Stimulated activated CD8-positive, alpha-beta memory T cell treated with anti-CD3 and anti-CD28 coated beads, Interleukin-4, amount 100 ng/mL, for 4 hours (primary cell): ENCODE measurements around the gene METTL25B.

Source experiments
- DNase-seq, 2 donors: peaks; one replicate each; pipeline ENCODE4 v3.0.0-alpha.2; 2020; ENCODE audit warnings: low read depth in 2 of 2, low spot score in 1 of 2

Gene METTL25B

DNA sequence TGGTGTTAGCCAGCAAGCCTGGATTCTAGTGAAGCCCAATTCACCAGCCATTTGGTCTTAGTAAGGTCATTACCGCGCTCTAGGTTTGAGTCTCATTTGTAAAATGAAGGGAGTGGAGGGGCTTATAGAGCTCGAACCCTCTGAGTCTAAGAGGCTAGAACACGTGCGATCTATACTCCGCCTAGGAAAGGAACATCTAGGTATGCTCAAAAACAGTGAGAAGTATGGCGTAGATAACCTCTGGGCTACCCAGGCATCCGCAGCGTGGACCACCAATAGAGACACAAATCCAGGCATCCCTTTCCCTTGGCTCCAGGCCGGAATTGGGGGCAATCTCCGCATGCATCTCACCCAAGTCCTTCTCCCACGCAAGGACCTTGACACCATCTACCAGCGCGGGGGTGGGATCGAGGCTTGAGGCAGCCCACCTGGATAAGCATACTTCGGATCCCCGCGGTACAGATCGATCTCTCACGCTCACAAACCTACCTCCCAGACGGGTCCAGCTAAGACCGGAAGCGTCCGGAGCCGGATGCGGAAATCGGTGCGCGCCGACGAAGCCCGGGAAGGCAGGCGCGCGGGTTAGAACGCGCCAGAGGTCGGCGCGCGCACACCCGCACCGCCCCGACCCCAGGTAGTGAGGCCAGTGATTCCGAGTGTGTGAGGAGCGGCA, at the start of gene METTL25B:
METTL25B (plus strand) TSS at position 544 of the 673 bp plus-strand sequence. CDS start 636 bp downstream, outside the sequence.
- peak in 1 of 2 donors; percentile 39 for DNase-seq

DNA sequence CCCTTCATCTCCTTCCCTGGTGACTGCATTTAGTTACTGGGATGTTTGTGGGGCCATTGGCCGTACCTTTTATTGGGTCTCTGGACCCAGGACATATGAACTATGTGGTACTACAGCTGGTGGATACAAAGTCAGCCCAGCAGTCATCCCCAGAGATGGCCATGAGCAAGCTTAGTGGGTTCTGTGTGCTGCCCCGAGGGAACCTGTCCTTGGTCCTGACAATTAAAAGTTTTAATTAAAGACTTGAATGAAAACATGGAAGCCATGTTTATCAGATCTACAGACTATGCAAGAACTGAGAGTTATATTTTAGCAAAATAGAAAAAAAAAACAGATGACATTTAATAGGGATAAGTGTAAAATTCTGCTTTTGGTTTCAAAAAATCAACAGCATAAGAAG, 48.2 kb upstream of the METTL25B start:
- DNase-seq, result no peak

DNA sequence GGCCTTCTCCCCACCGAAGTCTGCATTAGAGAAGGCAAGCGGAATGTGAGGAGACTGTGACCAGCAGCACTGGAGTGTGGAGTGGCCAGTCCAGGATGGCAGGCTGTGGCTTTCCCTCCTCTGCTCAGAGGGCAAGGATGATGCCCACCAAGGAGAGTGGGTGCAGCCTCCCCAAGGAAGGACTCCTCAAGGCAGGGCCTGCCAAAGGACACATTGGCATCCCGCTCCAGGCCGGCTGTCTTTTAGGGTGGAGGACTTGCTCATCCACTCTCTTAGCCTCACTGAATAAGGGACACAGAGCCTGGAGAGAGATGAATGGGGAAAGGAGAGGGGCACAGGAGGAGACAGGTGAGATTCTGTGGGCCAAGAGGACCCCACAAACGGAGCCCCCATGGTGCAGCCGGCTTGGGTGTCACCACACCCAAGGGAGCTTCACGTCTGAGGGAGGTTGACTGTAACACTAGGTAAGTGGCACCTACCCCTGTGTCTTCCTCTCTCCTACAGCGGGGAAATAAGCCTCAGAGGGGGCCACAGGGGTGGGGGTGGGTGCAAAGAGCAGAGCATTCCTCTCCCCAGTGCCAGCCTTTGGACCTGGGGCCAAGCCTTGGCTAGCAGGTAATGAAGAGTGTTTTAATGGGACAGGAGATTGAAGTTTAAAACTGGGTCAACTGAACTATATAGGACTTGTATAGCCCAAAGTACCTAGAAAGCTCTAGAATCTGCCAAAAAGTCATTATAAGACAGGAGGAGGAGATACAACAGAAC, 46.9 kb upstream of the METTL25B start:
- no peak for DNase-seq

DNA sequence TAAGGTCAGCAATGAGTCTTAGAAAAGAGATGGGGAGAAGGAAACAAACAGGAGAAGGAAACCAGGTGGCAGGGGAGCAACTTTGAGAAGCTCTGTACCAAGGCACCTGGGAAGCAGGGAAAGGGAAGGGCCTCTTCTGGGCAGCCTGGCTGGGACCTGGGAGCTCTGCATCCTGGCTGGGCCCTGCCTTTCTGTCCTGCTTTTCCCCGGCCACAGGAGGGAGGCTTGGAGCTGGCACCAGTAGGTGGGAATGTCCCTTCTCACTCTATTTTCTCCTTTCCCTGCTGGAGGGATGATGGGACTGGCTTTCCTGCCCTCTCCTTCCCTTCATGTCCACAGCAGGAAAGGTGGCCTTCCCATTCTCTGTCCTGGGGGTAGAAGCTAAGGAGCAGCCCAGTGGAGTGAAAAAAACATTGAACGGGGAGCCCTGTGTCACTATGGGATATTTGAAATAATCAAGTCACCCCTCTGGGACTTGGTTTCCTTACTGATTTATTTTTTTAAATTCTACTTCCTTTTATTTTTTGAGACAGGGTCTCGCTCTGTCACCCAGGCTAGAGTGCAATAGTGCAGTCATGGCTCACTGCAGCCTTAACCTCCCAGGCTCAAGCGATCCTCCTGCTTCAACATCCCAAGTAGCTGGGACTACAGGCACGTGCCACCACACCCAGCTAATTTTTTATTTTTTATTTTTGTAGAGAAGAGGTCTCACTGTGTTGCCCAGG, 45.9 kb upstream of the METTL25B start:
- DNase-seq, result no peak

DNA sequence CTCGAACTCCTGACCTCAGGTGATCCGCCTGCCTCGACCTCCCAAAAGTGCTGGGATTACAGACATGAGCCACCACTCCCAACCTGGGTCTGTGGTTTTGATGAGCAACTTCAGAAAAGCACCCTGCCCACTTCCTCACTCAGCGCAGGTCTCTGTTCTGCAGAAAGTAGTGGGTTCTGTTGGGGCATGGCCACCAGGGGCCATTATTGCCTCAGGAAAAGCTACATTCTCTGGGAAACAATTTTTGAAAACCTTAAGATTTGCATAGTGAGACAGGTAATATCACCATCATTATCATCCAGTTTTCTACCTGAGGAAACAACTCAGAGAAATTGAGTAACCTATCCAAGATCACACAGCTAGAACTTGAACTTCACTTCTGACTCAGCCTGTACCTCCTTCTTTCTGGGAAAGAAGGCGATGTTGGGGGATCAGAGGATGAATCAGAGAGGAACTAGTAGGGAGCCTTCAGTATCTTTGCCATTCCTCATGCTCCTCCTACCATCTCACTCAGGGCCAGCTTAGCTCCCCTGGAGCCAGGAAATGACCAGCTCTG, 44.0 kb upstream of the METTL25B start:
- DNase-seq, result no peak

DNA sequence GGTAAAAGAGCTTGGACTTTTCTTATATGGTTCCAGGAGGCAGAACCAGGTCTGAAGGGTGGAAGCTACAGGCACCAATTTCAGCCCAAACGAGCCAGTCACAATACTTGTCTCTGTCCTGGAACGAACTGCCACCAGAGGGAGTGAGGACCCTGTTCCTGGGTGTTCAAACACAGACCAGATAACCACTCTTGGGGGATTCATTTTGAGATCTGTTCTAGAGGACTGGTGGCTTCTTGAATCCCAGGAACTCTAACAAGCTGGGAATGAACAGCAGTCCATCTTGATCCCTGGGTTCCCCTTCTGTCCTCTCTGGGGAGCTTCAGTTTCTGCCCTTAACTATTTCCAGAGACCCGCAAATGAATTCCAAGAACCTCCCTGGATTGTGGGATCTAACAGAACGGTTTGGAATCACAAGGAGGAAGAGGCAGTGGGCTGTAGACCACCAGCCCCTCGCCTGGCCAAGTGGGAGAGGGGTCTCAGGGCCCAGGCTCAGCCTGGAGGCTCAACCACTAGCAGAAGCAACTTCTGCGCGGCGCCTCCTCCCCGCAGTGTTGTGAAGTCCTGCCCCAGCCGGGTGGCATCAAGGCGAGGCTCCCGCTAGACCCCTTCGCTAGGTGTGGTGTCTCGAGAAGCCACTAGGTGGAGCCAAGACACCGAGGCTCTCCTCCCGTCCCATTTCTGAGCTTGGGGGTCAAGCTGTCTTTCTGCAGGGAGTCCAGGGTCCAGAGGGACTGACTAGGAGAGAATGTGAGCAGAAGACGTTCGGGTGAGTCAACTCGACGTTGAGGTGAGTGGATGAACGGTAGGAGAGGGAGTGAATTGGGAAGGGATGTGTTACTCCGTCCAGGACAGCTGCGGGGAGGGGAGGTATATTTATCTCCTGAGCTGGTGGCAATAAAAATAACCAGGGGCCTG, 39.0 kb upstream of the METTL25B start:
- DNase-seq, result peak; percentile 47 to 56

DNA sequence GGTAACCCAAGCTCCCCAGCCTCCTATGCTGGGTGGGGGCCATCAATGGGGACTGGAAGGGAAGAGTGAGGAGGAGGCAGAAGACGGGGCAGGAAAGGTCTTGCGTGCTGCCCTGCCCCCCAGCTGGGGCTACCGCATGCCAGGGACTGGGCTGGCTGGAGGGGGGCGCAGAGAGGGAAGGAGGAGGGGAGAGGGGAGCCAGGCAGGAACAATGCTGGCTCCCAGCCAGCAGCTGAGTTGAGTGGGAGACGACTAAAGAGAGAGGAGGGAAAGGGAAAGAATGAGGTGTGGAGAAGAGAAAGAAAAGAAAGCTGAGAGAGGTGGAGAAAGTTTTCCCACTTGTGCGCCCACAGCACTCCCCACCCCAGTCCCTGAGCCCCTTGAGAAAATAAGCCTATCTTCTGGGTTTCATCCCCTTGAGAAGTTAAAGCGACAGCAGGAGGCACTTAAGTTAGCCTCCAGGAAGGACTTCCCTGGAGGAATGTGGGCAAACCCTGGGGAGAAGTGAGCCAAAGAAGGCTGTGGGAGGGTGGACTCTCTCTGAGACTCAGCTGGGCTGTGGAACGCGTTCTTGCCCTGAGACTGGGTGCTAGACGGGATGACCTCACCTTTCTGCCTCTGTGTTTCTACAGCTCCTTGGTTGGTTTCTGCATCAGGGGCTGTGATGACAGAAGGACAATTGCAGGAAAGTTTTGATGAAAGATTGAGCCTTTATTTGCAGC, 38.2 kb upstream of the METTL25B start:
- DNase-seq, result no peak

DNA sequence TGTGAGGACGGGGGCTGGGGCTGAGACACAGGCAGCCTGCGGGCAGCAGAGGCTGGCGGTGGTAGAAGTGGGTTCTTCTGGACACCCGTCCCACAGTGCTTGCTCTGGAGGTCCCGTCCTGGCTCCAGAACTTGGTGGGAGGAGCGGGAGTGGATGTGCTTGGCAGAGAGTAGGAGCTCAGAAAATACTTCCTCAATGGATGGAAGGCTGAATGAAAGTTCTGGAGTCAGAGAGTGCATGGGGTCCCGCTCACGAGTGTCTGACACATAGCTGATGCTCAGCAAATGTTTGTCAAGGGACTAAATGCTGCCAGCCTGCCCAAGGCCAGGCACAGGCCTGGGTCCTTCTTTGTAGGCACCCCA, 37.6 kb upstream of the METTL25B start:
- no peak for DNase-seq

DNA sequence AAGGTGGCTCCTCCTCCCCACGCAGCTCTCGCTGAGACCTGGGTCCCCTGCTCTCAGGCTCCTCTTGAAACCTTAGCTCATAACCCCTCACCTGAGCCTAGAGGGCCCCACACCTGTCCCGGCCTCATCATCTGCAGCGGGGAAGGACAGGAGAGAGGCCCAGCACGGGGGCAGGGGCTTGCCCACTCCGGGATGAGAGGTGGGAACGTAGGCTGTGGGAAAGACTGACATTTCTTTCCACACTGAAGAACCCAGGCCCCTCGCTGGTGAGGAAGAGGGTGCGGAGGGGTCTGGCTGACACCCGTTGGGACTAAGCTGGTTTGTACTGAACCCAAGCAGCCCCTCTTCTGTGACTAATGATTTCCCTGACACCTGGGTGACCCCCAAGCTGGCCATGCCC, 37.1 kb upstream of the METTL25B start:
- DNase-seq, result no peak

DNA sequence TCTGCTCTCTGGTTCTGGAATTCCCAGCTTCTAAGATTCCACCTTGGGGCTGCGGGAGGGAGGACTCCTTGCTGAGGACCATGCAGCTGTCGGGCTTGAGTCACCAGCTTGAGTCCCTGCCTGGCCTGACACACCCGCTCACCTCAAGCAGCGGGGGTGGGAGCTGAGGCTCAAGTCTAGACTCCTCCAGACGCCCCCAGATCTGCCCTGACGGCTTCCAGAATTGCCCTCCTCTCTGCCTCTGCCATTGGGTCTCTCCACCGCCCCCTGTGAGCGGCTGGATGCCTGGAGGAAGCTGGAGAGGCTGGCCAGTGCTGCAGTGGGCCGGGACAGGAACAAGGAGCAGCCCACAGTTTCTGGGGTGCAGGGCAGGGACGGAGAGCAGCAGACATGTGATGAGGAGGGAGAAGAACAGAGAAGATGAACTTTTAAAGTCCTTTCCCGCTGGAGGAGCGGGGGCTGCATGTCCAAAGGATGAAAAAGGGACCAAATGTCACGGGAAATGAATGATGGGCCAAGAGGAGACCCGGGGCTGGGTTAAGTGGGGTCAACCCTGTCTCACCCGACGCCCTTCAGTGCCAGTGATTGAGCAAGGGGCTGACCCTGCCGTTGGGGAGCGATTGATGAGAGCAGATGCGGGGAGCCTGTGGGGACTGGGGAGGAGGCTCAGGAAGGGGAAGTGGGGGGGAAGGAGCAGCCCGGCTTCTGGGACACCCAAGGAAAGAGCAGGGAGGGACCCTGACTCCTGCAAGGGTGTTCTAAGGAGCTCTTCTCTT, 36.4 kb upstream of the METTL25B start:
- DNase-seq, result no peak

DNA sequence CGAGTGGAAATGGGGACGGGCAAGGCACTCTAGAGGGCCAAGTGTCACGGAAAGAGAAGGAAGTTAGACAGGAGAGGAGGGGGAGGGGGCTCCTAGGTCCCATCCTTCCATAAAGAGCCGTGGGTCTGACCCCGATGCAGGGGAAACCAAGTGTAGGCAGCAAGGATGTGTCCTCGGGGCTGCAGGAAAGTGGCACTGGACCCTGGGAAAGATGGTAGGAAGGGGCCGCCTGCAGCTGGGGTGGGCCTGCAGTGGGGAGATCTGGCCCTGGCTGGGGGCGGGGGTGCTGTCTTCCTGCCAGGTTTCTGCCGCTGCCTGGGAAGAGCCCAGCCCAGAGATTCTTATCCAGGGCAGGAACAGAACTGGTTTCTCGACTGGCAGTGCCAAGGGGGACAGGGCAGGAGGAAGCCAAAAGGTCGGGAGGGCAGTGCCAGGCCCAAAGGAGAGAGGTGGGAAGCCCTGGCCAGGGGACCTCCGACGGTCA, 35.8 kb upstream of the METTL25B start:
- DNase-seq, result no peak

DNA sequence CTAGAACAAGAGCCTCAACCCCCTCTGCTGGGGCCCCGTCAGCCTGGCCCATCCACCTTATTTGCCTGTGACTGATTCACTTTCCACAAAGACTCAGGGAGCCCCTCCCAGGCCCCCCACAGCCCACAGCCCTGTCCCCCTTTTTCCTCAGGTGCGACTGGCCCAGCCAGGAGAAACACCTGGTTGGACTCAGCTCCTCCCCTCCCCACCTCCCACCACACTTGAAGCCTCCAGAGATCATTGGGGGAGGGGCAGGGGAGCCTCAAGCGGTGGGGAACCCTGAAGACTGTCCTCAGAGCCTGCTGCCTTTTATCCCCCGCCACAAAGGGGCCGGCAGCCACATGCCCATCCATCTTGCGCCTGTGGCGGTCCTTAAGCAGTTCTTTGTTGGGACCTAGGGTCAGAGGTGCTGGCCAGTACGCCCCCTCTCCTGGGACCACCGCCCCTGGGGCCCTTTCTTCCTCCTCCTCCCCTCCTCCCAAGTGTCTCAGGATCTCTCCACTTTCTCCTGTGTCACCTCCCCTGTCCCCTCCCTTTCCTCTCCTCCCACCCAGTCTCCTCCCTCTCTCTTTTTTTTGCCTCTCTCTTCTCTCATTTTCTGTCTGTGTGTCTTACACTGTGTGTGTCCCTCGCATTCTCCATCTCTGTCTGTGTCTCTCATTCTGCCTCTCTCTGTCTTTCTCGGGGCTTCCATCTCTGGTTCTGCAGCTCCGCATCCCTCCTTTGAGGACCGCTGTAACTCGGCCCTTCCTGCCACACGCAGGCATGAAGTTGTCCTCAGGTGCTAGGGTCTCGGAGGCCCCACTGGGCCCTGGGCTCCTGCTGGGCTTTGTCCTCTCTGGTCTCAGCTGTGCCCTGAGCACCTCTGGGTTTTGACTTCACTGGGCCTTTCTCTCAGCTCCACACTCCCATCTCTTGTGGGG, 35.1 kb upstream of the METTL25B start:
- DNase-seq, result no peak

DNA sequence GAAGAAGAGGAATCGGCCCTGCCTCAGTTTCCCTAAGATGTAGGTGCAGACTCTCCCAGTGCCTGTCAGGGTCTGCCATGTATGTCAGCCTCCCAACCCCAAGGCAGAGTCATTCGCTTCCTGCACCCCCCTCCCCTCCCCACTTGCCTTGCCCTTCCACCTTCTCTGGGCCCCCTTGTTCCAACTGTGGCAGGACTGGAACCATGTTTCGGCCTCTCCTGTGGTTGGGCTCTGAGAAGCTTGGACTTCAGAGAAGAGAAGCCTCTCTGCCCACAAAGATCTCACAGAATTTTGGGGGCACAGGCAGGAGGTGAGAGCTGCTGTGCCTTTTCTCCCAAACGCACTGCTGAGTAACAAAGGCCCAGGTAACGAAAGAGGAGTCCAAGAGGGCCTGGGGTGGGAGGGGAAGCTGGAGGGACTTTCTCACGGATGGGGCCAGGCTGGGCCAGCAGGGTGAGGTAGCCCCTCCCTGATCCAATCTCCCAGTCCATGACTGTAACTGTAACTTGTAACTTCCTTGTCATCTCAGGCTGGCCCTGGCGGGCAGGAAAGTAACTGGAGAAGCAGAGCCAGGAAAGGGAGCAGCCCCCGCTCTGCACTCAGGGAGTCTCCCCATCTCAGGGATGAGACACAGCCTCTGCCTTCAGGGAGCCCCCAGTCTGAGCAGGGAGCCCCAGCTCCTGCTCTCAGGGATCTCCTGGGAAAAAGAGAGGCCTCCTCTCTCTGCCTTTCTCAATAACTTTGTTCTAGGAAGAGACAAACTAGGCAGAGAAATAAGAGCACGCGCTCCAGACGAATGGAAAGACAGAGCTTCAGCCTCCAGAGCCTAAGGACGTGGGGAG, 34.2 kb upstream of the METTL25B start:
- DNase-seq, result no peak

DNA sequence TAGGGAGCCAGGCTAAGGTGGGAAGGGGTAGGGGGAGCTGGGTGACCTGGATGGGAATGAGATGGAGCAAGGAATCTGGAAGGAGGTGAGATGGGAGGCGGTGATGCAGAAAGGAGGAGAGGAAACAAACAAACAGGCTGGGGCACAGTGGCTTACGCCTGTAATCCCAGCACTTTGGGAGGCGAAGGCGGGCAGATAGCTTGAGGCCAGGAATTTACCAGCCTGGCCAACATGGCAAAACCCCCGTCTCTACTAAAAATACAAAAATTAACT, 33.6 kb upstream of the METTL25B start:
- DNase-seq, result no peak

DNA sequence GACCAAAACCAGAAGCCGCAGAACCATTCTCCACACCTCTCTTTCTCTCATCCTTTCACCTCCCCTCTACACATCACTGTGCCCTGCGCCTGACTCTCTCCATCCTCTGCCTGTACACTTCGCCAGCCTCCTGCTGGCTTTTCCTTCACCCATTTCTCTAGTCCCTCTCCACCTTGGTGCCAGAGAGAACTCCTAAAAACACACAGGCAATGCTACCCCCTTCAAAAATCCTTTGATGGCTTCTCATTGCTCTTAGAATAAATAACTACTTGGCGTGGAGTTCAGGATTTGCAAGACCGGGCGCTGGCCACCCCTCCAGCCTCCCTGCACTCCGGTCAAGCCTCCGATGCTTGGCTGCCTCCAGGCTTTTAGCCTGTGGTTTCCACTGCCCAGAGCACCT, 31.5 kb upstream of the METTL25B start:
- DNase-seq, result no peak

DNA sequence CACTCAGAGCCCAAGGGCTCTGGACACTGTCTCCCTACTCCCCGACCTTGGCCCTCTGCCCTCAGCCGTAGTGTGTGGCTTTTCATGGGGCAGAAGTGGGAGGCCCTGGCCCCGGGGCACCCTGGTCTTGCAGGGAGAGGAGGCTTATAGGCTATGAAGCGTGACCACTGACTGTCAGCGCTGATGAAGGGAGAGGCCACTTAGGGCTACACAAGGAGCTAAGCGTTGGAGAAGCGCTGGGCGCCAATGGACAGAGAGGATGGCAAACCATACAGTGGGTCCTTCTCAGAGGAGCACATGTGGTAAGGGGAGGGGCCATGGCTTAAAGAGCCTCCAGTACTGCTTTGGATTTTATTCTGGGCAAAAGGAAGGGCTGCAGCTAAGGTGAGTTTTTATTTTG, 30.8 kb upstream of the METTL25B start:
- DNase-seq, result no peak

DNA sequence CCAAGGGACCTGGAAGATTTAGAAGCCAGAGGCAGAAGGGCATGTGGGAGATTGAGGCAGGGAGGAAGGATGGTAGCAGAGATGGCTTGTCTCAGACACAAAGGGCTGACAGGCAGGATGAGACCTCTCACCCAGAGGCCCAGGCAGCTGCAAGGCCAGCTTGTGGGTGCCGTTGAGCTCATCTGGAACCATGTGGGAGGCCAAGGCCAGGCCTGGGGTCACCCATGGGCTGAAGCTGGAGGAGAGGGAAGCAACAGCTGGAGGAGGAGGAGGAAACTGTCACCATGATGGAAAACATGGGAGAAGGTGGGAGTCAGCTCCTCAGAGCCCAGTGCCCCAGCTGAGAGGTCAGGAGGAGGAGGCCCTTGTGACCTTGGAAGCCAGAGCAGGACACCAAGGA, 29.3 kb upstream of the METTL25B start:
- no peak for DNase-seq
